HG03097 (cell line): ENCODE results near the gene PPAN.

Source experiments
- ATAC-seq: cut with Tn5 transposase; IDR thresholded peaks from one replicate; pipeline ENCODE4 v1.9.1; 2021; ENCODE audit not compliant: unreplicated experiment, low FRiP score

Gene PPAN

GRCh38 chr19:10112037-10112761, 6.0 kb downstream of the PPAN start:
- no peak for ATAC-seq

GRCh38 chr19:10112895-10113591, 6.9 kb downstream of the PPAN start:
- ATAC-seq: no peak

- ATAC-seq: no peak
Observed at GRCh38 chr19:10113592-10113963, 7.4 kb downstream of the PPAN start.

- ATAC-seq: no peak
Observed at GRCh38 chr19:10113964-10114650, 7.9 kb downstream of the PPAN start.

GRCh38 chr19:10114651-10115391, 8.7 kb downstream of the PPAN start:
- ATAC-seq: no peak

GRCh38 chr19:10115392-10116084, 9.4 kb downstream of the PPAN start:
- no peak for ATAC-seq

GRCh38 chr19:10116085-10116865, 10.1 kb downstream of the PPAN start:
- ATAC-seq: no peak

GRCh38 chr19:10116866-10117616, 10.9 kb downstream of the PPAN start:
- no peak for ATAC-seq

GRCh38 chr19:10118960-10119359, 12.8 kb downstream of the PPAN start:
- ATAC-seq: no peak

GRCh38 chr19:10120538-10121189, 14.5 kb downstream of the PPAN start:
- no peak for ATAC-seq

GRCh38 chr19:10122045-10122444, 15.9 kb downstream of the PPAN start:
- no peak for ATAC-seq

- ATAC-seq: no peak
Observed at GRCh38 chr19:10124429-10124828, 18.3 kb downstream of the PPAN start.

- no peak for ATAC-seq
Observed at GRCh38 chr19:10126213-10126639, 20.1 kb downstream of the PPAN start.

- ATAC-seq: no peak
Observed at GRCh38 chr19:10132905-10133304, 26.7 kb downstream of the PPAN start.

GRCh38 chr19:10133596-10133995, 27.4 kb downstream of the PPAN start:
- no peak for ATAC-seq

GRCh38 chr19:10134040-10134439, 27.9 kb downstream of the PPAN start:
- ATAC-seq: no peak

GRCh38 chr19:10135551-10136334, 29.6 kb downstream of the PPAN start:
- ATAC-seq: no peak

GRCh38 chr19:10136936-10137335, 30.8 kb downstream of the PPAN start:
- ATAC-seq: no peak
